HL-60 (cell line): ENCODE data around the gene EFCAB8.

Experiments used
- DNase-seq, 2 experiments: peaks; one replicate each; pipeline ENCODE4 v3.0.0-alpha.2; 2010 to 2020; ENCODE audit warnings: low read depth in 1 of 2, low spot score in 1 of 2
- H3K27ac ChIP-seq: fragments of 250-450 bp; sonication (Bioruptor Pico); replicated peaks from 2 replicates; pipeline ENCODE4 v1.5.1; 2020; ENCODE audit warnings: mild to moderate bottlenecking, moderate library complexity
- H3K27me3 ChIP-seq: fragments of 250-450 bp; sonication (Bioruptor Pico); 2 replicates; pipeline ENCODE4 v1.5.1; 2021; ENCODE audit warnings: mild to moderate bottlenecking, moderate library complexity; ENCODE audit not compliant: insufficient read depth, poor library complexity, severe bottlenecking
- H3K4me3 ChIP-seq: replicated peaks from 2 replicates; pipeline ENCODE4 v1.5.1; 2011; ENCODE audit warnings: mild to moderate bottlenecking, control low read depth, low read length; ENCODE audit not compliant: insufficient read depth
- CTCF ChIP-seq: IDR thresholded peaks from one replicate; pipeline ENCODE4 v1.5.1; 2011; ENCODE audit warnings: low read length, control low read depth, inconsistent platforms; ENCODE audit not compliant: insufficient read depth
- GABPA ChIP-seq: IDR thresholded peaks from 2 replicates; pipeline ENCODE4 v1.6.1; 2012; ENCODE audit warnings: low read depth
- POLR2AphosphoS5 ChIP-seq: IDR thresholded peaks from 2 replicates; pipeline ENCODE4 v1.6.1; 2012; ENCODE audit warnings: low read depth
- SPI1 ChIP-seq: IDR thresholded peaks from 2 replicates; pipeline ENCODE4 v1.6.1; 2012; ENCODE audit warnings: low read depth, mild to moderate bottlenecking, borderline replicate concordance
- TF ChIP-seq, protein P1 (sequence below): IDR thresholded peaks from 2 replicates; pipeline ENCODE4 v1.6.1; 2012; ENCODE audit warnings: low read depth; ENCODE audit not compliant: insufficient replicate concordance

Gene EFCAB8

DNA sequence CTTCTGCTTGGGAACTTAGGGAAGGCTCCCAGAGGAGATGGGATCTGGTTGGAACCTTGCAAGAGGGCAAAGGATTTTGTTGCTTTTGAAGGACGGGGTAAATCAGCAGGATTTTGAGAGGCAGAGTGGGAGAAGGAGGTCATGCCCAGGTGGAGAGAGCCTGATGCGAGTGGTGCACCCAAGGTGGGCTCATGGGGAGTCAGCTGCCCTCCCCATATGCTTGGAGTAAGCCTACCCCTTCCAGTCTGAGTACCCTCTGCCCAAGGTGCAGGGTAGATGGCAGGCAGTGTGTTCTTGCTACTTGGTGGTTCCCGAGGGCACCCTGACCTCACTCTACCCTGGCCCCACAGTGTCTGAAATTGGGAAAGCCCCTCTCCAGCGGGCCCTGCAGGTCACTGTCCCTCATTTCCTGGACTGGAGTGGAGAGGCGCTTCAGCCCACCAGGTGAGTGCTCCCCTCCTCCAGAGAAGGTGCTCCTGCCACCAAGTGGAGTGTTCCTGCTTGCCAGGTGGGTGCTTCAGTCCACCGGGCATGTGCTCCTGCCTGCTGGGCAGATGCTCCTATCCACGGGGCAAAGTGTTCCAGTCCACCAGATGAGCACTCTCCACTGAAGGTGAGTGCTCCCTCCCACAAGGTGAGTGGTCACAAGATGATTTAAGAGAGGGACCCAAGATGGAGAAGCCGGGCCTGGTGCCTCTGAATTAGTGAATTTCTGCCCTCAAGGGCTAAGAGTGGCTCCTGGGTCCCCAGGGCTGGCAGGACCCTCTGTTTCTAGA lies 152.1 kb downstream of the EFCAB8 start:
- no peak overlapping the region for H3K4me3 ChIP-seq
- H3K27me3 ChIP-seq, result no peaks in the 10 kb centered on the region
- no peak for TF ChIP-seq SPI1
- TF ChIP-seq CTCF, result no peak
- TF ChIP-seq POLR2AphosphoS5, result no peak
- TF ChIP-seq GABPA, result no peak
- TF ChIP-seq, protein P1, sequence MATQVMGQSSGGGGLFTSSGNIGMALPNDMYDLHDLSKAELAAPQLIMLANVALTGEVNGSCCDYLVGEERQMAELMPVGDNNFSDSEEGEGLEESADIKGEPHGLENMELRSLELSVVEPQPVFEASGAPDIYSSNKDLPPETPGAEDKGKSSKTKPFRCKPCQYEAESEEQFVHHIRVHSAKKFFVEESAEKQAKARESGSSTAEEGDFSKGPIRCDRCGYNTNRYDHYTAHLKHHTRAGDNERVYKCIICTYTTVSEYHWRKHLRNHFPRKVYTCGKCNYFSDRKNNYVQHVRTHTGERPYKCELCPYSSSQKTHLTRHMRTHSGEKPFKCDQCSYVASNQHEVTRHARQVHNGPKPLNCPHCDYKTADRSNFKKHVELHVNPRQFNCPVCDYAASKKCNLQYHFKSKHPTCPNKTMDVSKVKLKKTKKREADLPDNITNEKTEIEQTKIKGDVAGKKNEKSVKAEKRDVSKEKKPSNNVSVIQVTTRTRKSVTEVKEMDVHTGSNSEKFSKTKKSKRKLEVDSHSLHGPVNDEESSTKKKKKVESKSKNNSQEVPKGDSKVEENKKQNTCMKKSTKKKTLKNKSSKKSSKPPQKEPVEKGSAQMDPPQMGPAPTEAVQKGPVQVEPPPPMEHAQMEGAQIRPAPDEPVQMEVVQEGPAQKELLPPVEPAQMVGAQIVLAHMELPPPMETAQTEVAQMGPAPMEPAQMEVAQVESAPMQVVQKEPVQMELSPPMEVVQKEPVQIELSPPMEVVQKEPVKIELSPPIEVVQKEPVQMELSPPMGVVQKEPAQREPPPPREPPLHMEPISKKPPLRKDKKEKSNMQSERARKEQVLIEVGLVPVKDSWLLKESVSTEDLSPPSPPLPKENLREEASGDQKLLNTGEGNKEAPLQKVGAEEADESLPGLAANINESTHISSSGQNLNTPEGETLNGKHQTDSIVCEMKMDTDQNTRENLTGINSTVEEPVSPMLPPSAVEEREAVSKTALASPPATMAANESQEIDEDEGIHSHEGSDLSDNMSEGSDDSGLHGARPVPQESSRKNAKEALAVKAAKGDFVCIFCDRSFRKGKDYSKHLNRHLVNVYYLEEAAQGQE, result no peak
- DNase-seq, result no peak
- H3K27ac ChIP-seq, result no peak overlapping the region
